Uterus (tissue), 4 donors: ENCODE data around the gene SERPINE3. TPM values are rescaled to one million over a fixed set of nuclear protein-coding genes. Genes with fewer than 3 reads are reported as not detected.

Source experiments
- DNase-seq, 2 donors: peaks; one replicate each; pipeline ENCODE4 v3.0.0-alpha.2; 2019 to 2020
- H3K27ac ChIP-seq, 2 donors: fragments of 200-600 bp; sonication (generic); 1 replicate in 1 of 2; 2 replicates in 1 of 2; pipeline ENCODE4 v1.5.1; 2016 to 2018
- H3K27me3 ChIP-seq, 2 donors: fragments of 200-600 bp; sonication (generic); one replicate each; pipeline ENCODE4 v1.5.1; 2018 to 2019; ENCODE audit warnings: control low read depth in 1 of 2
- H3K36me3 ChIP-seq, 2 donors: fragments of 200-600 bp; sonication (generic); one replicate each; pipeline ENCODE4 v1.5.1; 2019; ENCODE audit warnings: control low read depth in 1 of 2
- H3K4me1 ChIP-seq, 2 donors: fragments of 200-600 bp; sonication (generic); one replicate each; pipeline ENCODE4 v1.5.1; 2018 to 2019; ENCODE audit warnings: control low read depth in 1 of 2
- H3K4me3 ChIP-seq, 2 donors: fragments of 200-600 bp; sonication (generic); 1 replicate in 1 of 2; 2 replicates in 1 of 2; pipeline ENCODE4 v1.5.1; 2018 to 2019; ENCODE audit warnings: mild to moderate bottlenecking in 1 of 2
- H3K9me3 ChIP-seq, 2 donors: fragments of 200-600 bp; sonication (generic); one replicate each; pipeline ENCODE4 v1.5.1; 2019; ENCODE audit warnings: control low read depth in 1 of 2
- POLR2A ChIP-seq, 2 donors: fragments of 450-650 bp; IDR thresholded peaks; one replicate each; pipeline ENCODE4 v1.6.1; 2016; ENCODE audit warnings: antibody characterized with exemption in 2 of 2, mild to moderate bottlenecking in 1 of 2, moderate library complexity in 1 of 2
- intact Hi-C: fragments of 100-400 bp; cut with DNase I; formaldehyde crosslinking; loops from one replicate; pipeline ENCODE4 v1.15.1; 2023; ENCODE audit warnings: low total_unique reads
- total RNA-seq, 4 donors: library from RNA; depleted of rRNA in 3 of 4; stranded (reverse); fragments of >200 nt in 3 of 4; gene quantifications; one replicate each; pipeline versions ENCODE4 v1.1.0 to v1.2.4, GENCODE V29; 2014 to 2023
- TF ChIP-seq, protein P1 (sequence below), 4 experiments: fragments of 200-600 bp in 2 of 4; fragments of 450-650 bp in 2 of 4; sonication (generic) in 2 of 4; IDR thresholded peaks; one replicate each; pipeline ENCODE4 v1.5.1; 2016 to 2019; ENCODE audit warnings: antibody characterized with exemption in 4 of 4, mild to moderate bottlenecking in 2 of 4, moderate library complexity in 1 of 4
- donor health status: DM: yes; HTN: yes; CAD: no.

Gene SERPINE3
- total RNA-seq, 4 donors from 2014 or later, result 0.14 TPM; not detected in 3

DNA sequence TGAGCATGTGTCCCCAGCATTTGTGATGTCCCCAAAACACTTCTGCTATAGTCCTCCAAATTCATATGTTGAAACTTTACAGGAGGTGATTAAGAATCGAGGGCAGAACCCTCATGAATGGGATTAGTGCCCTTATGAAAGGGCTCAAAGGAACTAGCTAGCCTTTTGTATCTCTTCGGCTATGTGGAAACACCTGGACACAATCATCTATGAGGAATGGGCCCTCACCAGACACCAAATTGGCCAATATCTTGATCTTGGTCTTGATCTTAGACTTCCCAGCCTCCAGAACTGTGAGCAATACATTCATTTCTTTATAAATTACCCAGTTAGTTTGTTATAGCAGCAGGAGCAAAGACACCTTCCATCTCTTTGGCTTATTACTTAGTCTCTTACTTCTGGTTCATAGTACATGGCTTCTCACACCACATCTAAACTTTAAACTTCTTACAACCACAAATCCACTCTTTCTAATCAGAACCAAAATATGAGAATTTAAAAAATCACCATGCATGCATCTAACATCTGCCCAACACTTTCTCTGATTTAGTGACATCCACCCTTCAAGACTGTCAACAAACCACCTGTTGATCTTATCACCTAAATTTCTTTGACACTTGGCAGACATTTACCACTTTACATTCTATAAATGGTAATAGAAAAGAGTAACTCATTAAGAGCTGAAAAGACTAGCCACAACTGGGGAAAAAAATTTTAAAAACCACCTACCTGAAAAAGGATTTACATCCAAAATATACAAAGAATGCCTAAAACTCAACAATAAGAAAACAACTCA is 6.7 kb upstream of the SERPINE3 start:
- Histone ChIP-seq H3K27me3 (no peaks in the 10 kb centered on the region), H3K36me3 (no peaks in the 10 kb centered on the region), H3K9me3 (no peaks in the 10 kb centered on the region), H3K4me3 (no peak overlapping the region), H3K4me1 (no peaks in the 10 kb centered on the region), H3K27ac (no peak overlapping the region)
- intact Hi-C loops, result no loop called here
- no peak for DNase-seq
- TF ChIP-seq POLR2A (IDR thresholded peaks at IDR 0.05), result no peak
- TF ChIP-seq, protein P1, sequence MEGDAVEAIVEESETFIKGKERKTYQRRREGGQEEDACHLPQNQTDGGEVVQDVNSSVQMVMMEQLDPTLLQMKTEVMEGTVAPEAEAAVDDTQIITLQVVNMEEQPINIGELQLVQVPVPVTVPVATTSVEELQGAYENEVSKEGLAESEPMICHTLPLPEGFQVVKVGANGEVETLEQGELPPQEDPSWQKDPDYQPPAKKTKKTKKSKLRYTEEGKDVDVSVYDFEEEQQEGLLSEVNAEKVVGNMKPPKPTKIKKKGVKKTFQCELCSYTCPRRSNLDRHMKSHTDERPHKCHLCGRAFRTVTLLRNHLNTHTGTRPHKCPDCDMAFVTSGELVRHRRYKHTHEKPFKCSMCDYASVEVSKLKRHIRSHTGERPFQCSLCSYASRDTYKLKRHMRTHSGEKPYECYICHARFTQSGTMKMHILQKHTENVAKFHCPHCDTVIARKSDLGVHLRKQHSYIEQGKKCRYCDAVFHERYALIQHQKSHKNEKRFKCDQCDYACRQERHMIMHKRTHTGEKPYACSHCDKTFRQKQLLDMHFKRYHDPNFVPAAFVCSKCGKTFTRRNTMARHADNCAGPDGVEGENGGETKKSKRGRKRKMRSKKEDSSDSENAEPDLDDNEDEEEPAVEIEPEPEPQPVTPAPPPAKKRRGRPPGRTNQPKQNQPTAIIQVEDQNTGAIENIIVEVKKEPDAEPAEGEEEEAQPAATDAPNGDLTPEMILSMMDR (IDR thresholded peaks at IDR 0.05), result no peak

GRCh38 chr13:51333421-51333820 is 6.1 kb upstream of the SERPINE3 start:
- Histone ChIP-seq H3K36me3 (no peaks in the 10 kb centered on the region), H3K27me3 (no peaks in the 10 kb centered on the region), H3K4me1 (no peaks in the 10 kb centered on the region), H3K9me3 (no peaks in the 10 kb centered on the region), H3K4me3 (no peak overlapping the region), H3K27ac (no peak overlapping the region)
- DNase-seq, result no peak
- TF ChIP-seq POLR2A (IDR thresholded peaks at IDR 0.05), result no peak
- TF ChIP-seq, protein P1 (IDR thresholded peaks at IDR 0.05), result no peak
- intact Hi-C loops, result no loop called here

- no peak for TF ChIP-seq POLR2A (IDR thresholded peaks at IDR 0.05)
- TF ChIP-seq, protein P1 (IDR thresholded peaks at IDR 0.05), result no peak
- no peak for DNase-seq
- no peaks in the 10 kb centered on the region for H3K9me3 ChIP-seq
- H3K27ac ChIP-seq, result no peak overlapping the region
- no peaks in the 10 kb centered on the region for H3K4me1 ChIP-seq
- H3K36me3 ChIP-seq, result no peaks in the 10 kb centered on the region
- H3K27me3 ChIP-seq, result no peaks in the 10 kb centered on the region
- no peak overlapping the region for H3K4me3 ChIP-seq
- intact Hi-C loops, result no loop called here
These were observed 5.7 kb upstream of the SERPINE3 start for GRCh38 chr13:51333826-51334225.

- intact Hi-C loops, result no loop called here
These were observed 2.7 kb upstream of the SERPINE3 start for GRCh38 chr13:51336746-51337145.

More at GRCh38 chr13:51336746-51337145, 2.7 kb upstream of the SERPINE3 start:
- Histone ChIP-seq H3K9me3 (no peaks in the 10 kb centered on the region), H3K4me1 (no peaks in the 10 kb centered on the region), H3K27me3 (no peaks in the 10 kb centered on the region), H3K27ac (no peak overlapping the region), H3K4me3 (no peak overlapping the region), H3K36me3 (no peaks in the 10 kb centered on the region)
- DNase-seq, result no peak
- no peak for TF ChIP-seq POLR2A (IDR thresholded peaks at IDR 0.05)
- TF ChIP-seq, protein P1 (IDR thresholded peaks at IDR 0.05), result no peak
